Activated T-helper 1 cell treated with anti-CD3 and anti-CD28 coated beads, Interleukin-2, amount 50 U/mL, for 16 hours (primary cell): Measurements from ENCODE around the gene ARHGAP31.

Experiments used
- DNase-seq, 2 donors: peaks; one replicate each; pipeline ENCODE4 v3.0.0-alpha.2; 2020; ENCODE audit warnings: low read depth in 1 of 2, low spot score in 1 of 2

The ARHGAP31 gene

DNA sequence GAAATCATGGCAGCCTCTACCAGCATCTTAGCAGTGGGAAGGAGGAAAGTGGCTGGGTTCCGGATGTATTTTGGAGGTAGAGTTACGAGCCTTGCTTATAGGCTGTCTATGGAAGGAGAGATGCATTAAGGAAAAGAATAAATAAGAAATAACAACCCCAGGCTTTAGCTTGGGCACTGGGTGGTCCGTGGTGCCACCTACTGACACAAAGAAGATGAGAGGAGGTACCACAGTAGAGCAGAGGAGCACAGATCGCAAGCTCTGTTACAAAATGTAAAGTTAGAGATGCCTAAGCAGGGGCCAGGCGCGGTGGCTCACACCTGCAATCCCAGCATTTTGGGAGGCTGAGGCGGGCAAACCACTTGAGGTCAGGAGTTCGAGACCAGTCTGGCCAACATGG, 94.4 kb downstream of the ARHGAP31 start:
- DNase-seq, result no peak

DNA sequence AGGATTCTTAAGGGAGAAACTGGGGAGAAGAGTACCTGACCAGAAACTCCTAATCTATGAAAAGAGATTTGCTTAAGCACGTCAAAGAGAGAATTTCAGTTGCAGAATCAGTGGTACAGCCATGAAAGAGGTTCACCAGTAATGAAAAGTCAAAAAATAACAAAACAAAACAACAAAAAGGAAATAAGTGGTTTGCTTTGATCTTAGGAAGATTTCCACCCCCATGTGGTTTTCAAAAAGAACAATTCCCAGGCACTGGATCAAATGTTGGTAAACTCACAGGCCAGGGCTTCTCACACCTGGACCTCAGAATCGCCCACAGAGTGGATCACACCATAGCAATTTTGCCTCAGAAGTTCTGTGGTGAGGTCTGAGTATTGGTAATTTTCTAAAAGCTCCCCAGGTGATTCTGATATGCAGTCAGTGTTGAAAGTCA, 101.8 kb downstream of the ARHGAP31 start:
- no peak for DNase-seq

DNA sequence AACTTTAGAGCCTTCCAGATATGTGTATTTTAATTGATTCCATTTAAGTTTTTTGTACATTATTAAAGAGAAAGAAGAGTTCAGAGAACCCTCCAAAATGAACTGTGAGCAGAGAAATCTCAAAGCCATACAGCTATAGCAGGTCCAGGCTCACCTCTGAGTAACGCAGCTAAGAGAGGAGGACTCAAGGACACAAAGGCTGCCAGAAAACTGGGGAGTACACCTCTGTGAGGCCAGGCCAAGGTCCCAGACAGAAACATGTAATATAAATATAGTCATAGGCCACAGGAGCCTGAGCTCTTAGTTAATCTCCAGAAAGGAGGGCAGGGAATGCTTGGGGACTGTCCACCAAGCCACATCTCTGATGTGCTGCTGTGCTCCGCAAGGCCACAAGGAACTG, 102.7 kb downstream of the ARHGAP31 start:
- DNase-seq, result no peak

DNA sequence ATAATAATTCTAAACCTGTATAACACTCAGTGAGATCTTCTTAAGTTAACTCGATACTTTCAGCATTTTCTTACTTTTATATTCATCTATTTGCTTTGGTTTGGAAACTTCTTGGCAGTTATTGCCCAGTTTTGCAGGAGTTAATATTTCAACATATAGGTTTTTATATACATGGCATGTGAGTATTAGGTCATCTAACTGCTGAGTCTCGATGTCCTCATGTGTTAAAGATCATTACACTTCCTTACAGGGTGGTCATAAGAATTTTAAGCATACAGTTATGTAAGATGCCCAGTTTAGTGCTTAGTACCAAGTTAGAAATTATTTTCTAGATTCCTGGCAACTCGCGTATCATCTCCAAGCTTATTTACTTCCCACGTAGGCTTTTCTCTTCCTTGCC, 106.3 kb downstream of the ARHGAP31 start:
- DNase-seq, result no peak

DNA sequence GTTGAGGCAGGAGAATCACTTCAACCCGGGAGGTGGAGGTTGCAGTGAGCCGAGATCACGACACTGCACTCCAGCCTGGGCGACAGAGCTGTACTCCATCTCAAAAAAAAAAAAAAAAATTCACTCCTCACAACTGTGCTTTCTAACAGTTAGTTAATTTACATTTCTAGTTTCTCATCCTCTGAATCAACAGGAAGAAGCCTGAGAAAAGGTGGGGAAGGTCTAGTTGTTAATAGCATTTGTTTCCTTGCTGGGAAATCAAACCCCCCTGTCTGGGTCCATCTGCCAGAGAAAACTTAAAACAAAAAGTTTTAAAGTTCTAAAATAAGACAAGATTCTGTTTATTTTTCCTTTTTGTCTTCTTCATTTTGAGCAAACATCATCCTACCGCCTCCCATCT, 106.9 kb downstream of the ARHGAP31 start:
- no peak for DNase-seq

DNA sequence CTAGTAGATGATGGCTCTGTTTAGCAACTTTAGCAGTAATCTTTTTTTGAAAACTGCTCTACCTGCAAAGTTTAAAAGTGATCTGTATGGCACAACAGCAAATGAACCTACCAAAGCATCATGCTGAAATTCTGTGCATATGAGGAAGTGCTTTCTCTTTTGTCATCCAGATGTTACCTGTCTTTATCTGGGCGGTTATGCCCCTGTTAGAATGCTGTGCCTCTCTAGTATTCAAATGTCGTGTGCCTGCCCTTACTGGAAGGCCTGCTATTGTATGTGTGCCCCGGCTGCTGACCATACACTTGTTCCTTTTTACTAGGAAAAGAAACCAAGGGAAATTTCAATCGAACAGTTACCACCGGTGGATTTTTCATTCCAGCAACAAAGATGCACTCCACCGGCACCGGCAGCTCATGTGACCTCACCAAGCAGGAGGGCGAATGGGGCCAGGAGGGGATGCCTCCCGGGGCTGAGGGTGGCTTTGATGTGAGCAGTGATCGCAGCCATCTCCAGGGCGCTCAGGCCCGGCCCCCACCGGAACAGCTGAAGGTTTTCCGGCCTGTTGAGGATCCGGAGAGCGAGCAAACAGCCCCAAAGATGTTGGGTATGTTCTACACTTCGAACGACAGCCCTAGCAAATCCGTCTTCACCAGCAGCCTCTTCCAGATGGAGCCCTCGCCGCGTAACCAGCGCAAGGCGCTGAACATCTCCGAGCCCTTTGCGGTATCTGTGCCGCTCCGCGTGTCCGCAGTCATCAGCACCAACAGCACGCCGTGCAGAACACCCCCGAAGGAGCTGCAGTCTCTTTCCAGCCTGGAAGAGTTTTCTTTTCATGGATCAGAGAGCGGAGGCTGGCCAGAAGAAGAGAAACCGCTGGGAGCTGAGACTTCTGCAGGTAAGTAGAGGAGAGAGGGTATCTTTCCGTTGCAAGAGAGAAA, 107.6 kb downstream of the ARHGAP31 start:
- DNase-seq, result no peak

DNA sequence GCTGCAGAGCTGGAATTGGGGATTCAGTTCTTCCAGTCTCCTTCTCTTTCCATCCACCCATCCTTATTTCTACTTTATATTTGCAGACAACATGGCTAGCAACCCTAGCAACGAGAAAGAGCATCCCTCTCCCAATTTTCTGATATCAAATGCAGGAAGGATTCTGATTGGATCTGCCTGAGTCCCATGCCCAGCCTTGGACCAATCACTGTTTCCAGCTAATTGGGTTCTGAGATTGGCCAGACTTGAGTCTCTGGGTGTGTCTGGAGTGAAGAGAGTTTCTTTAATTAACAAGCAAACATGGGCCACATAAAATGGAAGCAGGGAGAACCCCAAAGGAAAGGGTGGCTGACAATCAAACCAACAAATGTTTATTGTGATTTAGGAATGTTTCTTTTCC, 108.6 kb downstream of the ARHGAP31 start:
- DNase-seq, result no peak

DNA sequence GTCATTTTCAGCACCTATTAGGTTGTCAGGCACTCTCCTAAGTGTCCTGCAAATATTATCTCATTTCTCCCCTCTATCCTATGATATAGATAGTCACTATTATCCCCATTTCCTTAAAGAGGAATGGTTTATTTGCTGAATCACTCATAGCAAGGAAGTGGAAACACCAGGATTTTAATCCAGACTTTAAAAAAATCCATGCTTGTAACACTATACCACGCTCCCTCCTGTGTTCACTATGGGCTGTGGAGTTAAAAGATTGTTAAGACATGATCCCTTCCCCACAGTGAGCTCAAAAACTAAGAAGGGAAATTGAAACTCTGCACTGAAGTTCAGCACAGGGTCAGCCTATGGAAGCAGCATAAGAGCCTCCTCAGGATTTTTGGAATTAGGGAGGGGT, 109.0 kb downstream of the ARHGAP31 start:
- no peak for DNase-seq

DNA sequence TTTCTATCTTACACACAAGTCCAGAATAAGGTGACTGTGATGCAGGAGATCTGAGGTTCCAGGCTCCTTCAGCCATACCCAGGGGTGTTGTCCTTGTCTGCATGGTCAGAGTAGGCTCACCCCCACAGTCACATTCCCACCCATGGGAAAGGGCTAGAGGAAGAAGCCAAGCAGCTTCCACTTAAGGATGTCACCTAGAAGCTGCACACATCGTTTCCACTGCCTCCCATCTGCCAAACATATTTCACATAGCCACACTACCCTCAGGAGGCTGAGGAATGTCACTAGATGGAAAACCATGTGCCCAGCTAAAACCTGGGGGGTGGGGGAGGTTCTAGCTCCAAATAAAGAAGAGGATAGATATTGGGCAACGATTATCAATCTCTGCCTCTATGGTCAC, 111.1 kb downstream of the ARHGAP31 start:
- DNase-seq, result no peak

DNA sequence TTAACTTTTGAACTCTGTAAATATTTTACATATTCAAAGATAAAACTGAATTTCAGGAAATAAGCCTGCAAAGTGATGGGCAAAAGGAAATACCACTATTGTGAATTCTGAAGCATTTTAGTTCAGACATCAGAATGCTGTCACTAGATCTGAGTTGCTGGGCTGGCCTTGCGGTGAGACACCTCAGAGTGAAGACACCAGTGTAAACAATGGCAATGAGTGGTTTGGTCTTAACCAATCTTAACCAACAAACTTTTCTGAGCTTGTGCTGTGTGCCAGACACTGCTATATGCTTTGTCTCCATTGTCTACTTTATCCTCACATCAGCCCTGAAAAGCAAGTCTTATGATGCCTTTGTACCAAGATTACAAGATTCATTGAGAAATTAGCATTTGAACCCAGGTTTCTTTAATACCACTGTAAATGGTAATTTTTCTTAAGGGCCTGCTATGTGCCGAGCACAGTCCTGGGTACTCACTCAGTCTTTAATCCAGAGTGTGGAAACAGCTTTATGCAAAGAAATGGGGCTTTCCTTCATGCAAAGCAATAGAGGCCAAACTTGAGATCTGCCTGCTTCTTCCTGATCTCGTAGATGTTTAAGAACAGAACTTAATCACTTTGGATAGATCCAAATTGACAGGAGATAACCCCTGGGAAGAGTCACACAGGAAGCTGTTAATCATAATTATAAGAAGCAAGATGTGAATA, 114.2 kb downstream of the ARHGAP31 start:
- no peak for DNase-seq

DNA sequence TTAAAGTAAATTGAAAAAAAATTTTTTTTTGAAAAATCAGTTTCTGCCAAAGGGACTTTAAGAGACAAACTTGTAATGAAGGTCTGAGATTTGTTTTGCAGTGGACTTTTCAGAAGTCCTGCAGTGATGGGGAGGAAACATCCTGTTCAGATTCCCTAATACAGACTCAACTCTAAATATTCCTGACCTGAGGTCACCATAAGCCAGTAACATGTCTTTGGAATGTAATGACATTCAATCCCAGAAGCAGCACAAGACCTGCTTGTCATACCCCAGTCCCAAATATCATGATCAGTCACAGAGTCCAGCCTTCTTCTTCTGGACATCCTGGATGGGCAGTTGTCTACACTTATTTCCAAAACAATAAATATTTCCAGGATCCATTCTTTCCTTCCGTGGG, 115.7 kb downstream of the ARHGAP31 start:
- no peak for DNase-seq

DNA sequence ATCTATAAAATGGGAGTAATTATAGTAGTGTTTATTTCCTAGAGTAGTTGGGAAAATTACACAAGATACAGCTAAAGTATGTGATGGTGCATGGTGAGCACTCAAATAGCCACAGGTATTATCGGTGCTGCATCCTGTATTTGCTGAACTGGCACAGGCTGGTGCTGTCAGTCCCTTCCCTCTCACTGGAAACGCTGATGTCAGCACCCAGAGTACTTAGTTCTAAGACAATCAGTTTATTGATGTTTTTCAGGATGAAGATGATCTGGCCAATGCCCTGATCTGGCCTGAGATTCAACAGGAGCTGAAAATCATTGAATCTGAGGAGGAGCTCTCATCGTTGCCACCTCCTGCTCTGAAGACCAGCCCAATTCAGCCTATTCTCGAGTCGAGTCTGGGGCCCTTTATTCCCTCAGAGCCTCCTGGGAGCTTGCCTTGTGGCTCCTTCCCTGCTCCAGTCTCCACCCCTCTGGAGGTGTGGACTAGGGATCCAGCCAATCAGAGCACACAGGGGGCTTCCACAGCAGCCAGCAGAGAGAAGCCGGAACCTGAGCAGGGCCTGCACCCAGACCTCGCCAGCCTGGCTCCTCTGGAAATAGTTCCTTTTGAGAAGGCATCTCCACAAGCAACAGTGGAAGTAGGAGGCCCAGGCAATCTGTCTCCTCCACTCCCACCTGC, 119.6 kb downstream of the ARHGAP31 start:
- no peak for DNase-seq

DNA sequence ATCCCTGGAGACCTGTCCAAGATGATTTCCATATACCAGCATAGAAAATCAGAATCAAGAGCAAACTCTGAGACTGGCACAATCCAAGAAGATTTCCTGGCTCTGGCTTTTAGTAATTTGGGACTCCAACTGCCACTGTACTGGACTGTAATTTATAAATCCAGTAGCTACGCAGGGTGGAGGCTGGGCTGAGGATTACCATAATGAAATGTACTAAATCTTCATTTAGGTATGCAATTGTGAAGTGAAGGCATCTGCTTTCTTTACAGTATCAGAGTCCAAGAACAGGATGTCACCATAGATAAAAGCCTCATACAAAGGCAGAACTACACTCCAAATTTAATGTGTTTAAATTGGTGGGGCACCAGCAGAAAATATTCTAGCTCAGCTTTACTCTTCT, 122.7 kb downstream of the ARHGAP31 start:
- no peak for DNase-seq

DNA sequence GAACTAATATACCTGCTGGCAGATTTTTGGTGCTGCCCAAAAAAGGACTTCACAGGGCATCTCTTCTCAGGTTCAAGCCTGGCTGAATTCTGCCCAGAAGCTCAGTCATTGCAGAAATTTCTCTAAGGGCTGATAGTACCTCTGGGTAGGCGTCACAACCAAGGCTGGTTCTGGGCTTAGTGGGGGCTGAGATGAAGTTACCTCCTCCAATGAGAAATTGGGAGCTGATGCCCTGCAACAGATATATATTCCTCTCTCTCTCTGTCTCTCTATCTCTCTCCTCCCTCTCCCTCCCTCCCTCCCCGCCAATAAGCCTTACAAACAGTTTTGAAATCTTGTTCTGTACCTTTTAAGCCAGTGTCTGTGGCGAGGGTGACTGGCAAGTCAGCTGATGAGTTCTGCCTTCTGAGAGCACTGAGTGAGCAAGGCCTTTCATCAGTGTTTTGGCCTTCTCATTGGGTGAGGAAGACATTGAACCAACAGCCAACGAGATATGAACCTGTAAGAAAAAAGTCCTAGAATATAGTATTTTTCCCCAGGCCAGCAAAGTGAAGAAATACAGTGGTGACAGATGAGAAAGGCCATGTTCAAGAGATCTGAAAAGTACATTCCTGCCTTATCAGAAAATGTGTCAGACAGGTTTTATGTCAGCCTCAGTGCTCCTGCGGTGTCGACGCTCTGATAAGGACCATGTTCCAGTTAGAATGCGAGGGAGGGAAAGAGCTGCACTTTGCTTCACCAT, 123.8 kb downstream of the ARHGAP31 start:
- no peak for DNase-seq

DNA sequence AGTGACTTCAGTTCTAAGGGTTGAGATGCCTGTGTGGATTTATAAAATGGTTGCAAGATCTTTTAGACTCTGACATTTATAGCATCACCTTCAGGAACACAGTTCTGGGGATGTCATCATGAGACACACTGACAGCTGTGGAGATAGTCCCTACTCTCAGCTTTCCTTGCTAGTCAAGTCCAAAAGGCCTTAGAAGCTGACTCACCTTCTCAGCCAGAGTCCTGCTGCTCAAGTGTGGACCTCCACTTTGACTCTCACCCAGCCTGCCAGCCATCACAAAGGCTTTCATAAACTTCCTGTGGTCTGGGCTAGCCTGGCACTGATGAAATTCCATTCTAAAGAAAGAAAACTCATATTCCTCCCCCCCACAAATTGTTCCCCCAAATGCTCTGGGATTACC, 124.5 kb downstream of the ARHGAP31 start:
- no peak for DNase-seq

DNA sequence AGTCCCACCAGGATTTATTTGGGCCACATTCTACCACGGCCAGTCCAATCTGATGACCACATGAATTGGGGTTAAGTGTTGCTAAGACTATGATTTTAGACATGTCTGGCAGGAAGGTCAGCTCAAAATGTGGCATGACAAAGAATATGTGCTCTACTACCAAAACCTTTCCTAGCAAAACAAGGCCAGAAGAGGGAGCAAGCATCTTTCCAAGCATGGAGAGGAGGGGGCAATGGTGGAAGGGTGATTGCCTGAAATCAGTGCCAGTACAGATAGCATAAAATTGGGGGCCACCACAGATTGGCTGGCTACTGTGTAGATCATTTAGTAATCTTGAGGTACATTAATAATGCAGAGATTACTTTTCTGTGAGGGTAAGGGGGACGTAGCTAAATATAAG, 126.0 kb downstream of the ARHGAP31 start:
- DNase-seq, result no peak

DNA sequence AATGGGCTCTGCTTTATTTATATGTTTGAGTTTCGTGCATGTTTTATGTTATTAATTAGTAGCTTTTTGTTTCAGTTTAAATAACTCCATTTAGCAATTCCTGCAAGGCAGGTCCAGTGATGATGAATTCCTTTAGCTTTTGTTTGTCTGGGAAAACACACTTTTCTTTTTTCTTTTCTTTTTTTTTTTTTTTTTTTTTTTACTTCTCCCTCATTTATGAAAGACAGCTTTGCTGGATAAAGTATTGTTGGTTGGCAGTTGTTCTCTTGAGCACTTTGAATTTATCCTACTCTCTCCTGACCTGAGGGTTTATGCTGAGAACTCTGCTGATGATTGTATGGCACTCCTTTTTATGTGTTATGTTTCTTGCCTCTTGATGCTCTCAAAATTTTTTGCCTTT, 133.5 kb downstream of the ARHGAP31 start:
- DNase-seq, result no peak

DNA sequence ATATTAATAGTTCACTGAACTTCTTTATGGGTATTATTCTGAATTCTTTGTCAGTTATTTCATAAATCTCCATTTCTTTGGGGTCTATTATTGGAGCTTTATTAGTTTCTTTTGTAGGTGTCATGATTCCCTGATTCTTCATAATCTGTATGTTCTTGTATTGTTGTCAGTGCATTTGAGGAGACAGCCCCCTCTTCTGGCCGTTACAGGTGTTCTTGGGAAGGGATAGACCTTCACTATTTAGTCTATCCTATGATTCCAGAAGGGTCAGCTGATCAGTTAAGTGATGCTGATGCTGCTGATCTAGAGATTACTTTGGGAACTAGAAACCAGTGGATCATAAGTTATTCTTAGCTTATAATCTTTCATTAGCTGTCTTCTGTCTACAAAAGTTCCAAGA, 134.4 kb downstream of the ARHGAP31 start:
- no peak for DNase-seq

DNA sequence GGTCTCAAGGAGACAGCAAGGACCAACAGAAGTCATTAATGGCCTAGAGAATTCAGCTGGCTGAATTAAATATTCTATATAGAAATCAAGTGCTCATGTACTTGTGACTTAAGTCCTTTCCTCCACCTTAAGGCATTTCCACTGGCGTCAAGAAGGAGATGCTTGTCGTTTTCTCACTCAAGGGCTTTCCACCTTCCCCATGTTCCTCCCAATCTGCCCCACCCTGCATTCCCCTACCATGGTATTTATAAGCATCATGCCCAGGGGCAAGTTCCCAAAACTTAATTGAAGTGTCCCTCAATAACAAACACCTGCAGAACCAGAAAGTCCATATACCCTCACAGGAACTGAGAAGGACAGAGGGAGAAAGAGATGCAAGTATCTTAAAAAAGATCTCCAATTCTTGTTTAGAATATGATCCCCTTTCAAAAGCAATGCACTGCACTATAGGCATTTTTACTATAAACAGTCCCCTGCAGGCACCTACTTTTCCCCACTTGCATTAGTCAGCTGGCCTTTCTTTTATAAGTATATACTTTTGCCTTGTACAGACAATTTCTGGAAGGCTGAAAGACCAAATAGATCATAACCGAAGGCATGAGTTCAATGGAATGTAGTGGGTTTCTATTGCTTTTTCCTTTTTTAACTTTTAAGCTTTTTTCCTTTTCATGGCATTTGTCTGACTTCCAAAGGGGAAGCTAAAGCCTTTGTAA, 139.6 kb downstream of the ARHGAP31 start:
- DNase-seq, result no peak

DNA sequence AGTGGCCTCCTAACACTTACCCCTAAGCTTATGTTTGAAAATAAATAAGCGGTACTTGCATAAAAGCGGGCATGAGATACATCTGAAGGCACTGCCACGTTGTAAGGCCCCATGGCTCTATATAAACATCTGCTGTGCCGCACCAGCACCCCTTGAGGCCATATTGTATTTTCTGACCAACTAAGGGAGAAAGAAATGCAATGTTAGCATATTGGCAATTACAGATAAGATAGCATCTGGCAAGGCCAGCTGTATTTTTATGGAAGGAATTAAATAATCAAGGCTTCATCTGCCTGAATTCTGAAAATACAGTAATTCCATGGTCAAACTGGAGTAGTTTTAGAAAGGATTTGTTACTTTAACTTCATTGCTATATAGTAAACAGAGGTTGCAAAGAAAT, 140.5 kb downstream of the ARHGAP31 start:
- DNase-seq, result no peak

DNA sequence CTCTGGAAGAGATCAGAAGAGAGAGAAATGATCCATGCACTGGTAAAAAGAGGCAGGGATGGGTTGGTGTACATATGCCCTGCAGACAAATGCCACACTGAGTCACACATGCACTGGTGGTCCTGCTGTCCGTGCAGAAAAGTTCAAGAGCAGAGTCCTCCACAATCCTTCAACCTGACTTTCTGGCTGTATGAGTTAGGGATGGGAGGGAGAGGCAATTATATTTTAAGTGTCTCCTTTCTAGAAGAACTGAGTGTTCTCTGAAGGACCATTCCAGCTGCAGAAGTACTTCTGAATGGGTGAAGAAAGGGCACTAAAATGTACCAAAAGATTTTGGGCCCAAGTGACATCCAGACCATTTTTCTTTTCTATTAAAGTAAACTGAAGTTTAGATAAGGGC, 142.8 kb downstream of the ARHGAP31 start:
- DNase-seq, result no peak
